Psoas muscle (tissue), 8 donors: ENCODE measurements around the gene HKDC1. TPM values are rescaled to one million over a fixed set of nuclear protein-coding genes. Genes with fewer than 3 reads are reported as not detected.

Experiments
- ATAC-seq, 4 donors: fragments of 200-7000 bp; cut with Tn5 transposase; one replicate each; pipeline ENCODE4 v1.9.1; 2020; ENCODE audit warnings: moderate library complexity in 3 of 4, mild to moderate bottlenecking in 2 of 4
- DNase-seq, 2 donors: peaks; one replicate each; pipeline ENCODE4 v3.0.0-alpha.2; 2020
- H3K27ac ChIP-seq: fragments of 200-600 bp; one replicate; pipeline ENCODE4 v1.8.0; 2022
- H3K27me3 ChIP-seq, 3 donors: fragments of 200-600 bp in 1 of 3; one replicate each; pipeline versions ENCODE4 v1.6.1 to v1.8.0; 2013 to 2022; ENCODE audit warnings: low read length in 2 of 3, mild to moderate bottlenecking in 2 of 3, moderate library complexity in 1 of 3; ENCODE audit not compliant: insufficient read depth in 3 of 3
- H3K36me3 ChIP-seq, 2 donors: fragments of 200-600 bp in 1 of 2; one replicate each; pipeline versions ENCODE4 v1.6.1 to v1.8.0; 2013 to 2022; ENCODE audit warnings: low read depth in 1 of 2, mild to moderate bottlenecking in 1 of 2, moderate library complexity in 1 of 2; ENCODE audit not compliant: insufficient read depth in 1 of 2
- H3K4me1 ChIP-seq: fragments of 200-600 bp; one replicate; pipeline ENCODE4 v1.8.0; 2022
- H3K4me3 ChIP-seq: fragments of 200-600 bp; one replicate; pipeline ENCODE4 v1.8.0; 2022; ENCODE audit warnings: mild to moderate bottlenecking
- H3K9me3 ChIP-seq: fragments of 200-600 bp; one replicate; pipeline ENCODE4 v1.8.0; 2022
- WGBS, 3 donors: extraction: QIAGEN DNeasy Blood & Tissue Kit; methylation state at CpG; one replicate each; pipeline versions ENCODE4 v1.1.6 to v1.1.7; 2013; 5-methylcytosine and 5-hydroxymethylcytosine counted together
- intact Hi-C, 2 donors: fragments of 100-400 bp; cut with DNase I; formaldehyde crosslinking; loops; one replicate each; pipeline versions ENCODE4 v1.11.0 to v1.14.2; 2022
- polyA plus RNA-seq, 3 donors: library from polyadenylated mRNA; stranded (reverse); fragments of 200-250 nt; gene quantifications; one replicate each; pipeline ENCODE4 v1.2.3, GENCODE V29; 2013
- total RNA-seq, 4 donors: library from RNA; stranded (reverse); fragmentation: NEBNext Ultra II Directional in 2 of 4; extraction: Animal tissue kit (Norgen Biotek cat#: 25700) in 2 of 4; gene quantifications; one replicate each; pipeline versions ENCODE4 v1.2.1 to v1.2.4, GENCODE V29; 2021 to 2023
- TF ChIP-seq, protein P1 (sequence below): fragments of 200-600 bp; IDR thresholded peaks from one replicate; pipeline ENCODE4 v1.8.0; 2022; ENCODE audit warnings: antibody characterized with exemption
- donor health status: healthy with polysubstance abuse.
- donor health status: DM: no; HTN: no; CAD: no; lungs with moderate emphysema.
- donor health status: Bipolar disorder and iron deficiency.
- donor health status: healthy.
- donor health status: DM: yes; HTN: yes; CAD: no.
- donor health status: DM: no; HTN: no; CAD: no.
- donor health status: DM: no; HTN: no; CAD: no.
- donor health status: DM: yes; HTN: yes; CAD: no.

The HKDC1 gene
- total and polyA plus RNA-seq, 7 donors, result 0.03 TPM; not detected in 5

- H3K27me3 ChIP-seq, result no peaks in the 10 kb centered on the region
- no peak for ATAC-seq
- H3K4me3 ChIP-seq, result no peak overlapping the region
- H3K36me3 ChIP-seq, result peaks cover 9 to 79% of the 10 kb centered on the region in 2 donors
- WGBS, 3 donors, result 88 to 100% (median 100%) methylated on average over 1 of the region's 1 CpG
- H3K27ac ChIP-seq, result no peak overlapping the region
- H3K4me1 ChIP-seq, result peaks cover 20% of the 10 kb centered on the region
- TF ChIP-seq, protein P1, sequence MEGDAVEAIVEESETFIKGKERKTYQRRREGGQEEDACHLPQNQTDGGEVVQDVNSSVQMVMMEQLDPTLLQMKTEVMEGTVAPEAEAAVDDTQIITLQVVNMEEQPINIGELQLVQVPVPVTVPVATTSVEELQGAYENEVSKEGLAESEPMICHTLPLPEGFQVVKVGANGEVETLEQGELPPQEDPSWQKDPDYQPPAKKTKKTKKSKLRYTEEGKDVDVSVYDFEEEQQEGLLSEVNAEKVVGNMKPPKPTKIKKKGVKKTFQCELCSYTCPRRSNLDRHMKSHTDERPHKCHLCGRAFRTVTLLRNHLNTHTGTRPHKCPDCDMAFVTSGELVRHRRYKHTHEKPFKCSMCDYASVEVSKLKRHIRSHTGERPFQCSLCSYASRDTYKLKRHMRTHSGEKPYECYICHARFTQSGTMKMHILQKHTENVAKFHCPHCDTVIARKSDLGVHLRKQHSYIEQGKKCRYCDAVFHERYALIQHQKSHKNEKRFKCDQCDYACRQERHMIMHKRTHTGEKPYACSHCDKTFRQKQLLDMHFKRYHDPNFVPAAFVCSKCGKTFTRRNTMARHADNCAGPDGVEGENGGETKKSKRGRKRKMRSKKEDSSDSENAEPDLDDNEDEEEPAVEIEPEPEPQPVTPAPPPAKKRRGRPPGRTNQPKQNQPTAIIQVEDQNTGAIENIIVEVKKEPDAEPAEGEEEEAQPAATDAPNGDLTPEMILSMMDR, result no peak
- DNase-seq, result no peak
- intact Hi-C loops, result no loop called here
- no peaks in the 10 kb centered on the region for H3K9me3 ChIP-seq
Measured at GRCh38 chr10:69186524-69186923, 33.6 kb upstream of the HKDC1 start.

DNA sequence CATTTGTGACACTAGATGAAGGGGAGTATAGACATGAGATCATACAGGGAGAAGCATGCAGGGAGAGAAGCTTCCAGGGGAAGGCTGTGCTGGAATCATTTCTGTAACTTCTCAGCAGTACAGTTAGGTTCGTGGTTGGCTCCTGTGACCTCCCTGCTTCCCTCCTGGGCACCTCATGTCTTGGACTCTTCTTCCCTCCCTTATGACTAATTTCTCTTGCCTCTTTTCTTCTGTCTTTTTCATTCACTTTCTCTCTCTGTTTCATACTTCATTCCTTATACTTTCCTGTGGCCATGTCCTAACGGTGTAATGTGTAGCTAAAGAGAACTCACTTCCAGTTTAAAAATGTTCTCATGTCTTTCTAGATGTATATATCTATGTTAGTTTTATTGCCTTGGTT is 19.1 kb upstream of the HKDC1 start:
- Histone ChIP-seq H3K36me3 (peaks cover 2 to 100% of the 10 kb centered on the region in 2 donors), H3K4me3 (no peak overlapping the region), H3K27me3 (no peaks in the 10 kb centered on the region), H3K4me1 (no peaks in the 10 kb centered on the region), H3K9me3 (no peaks in the 10 kb centered on the region), H3K27ac (no peak overlapping the region)
- no peak for ATAC-seq
- no peak for DNase-seq
- intact Hi-C loops, result no loop called here
- WGBS, 3 donors, result 79 to 95% (median 84%) methylated on average over 2 of the region's 2 CpGs
- TF ChIP-seq, protein P1, result no peak

- Histone ChIP-seq H3K27me3 (no peaks in the 10 kb centered on the region), H3K4me1 (no peaks in the 10 kb centered on the region), H3K27ac (no peak overlapping the region), H3K9me3 (no peaks in the 10 kb centered on the region), H3K36me3 (peaks cover 6 to 100% of the 10 kb centered on the region in 2 donors), H3K4me3 (no peak overlapping the region)
- no peak for DNase-seq
- intact Hi-C loops, result no loop called here
- TF ChIP-seq, protein P1, result no peak
- no peak for ATAC-seq
- WGBS, 3 donors, result 84 to 88% (median 86%) methylated on average over 1 of the region's 1 CpG
Measured at GRCh38 chr10:69202332-69202731, 17.8 kb upstream of the HKDC1 start.

DNA sequence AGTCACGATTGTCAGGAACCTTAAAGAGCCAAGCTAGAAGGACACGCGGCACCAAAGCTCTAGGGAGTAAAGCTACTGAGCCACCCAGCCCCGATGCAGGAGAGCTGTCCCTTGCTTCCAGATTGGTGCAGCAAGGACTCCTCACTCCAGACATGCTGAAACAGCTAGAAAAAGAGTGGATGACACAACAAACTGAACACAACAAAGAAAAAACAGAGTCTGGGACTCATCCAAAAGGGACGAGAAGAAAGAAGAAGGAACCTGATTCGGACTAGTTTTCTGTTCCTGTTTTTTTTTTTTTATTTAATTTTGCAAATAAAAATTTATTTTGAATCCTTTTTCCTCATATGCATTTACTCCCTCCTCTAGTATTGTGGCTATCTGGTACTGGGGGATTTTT is 11.4 kb upstream of the HKDC1 start:
- WGBS, 3 donors, result 80 to 88% (median 83%) methylated on average over 6 of the region's 6 CpGs
- no peak for ATAC-seq
- intact Hi-C loops, result no loop called here

More for the DNA sequence above, 11.4 kb upstream of the HKDC1 start:
- Histone ChIP-seq H3K27me3 (no peaks in the 10 kb centered on the region), H3K27ac (no peak overlapping the region), H3K9me3 (no peaks in the 10 kb centered on the region), H3K4me3 (no peak overlapping the region), H3K36me3 (peaks cover 12 to 59% of the 10 kb centered on the region in 2 donors), H3K4me1 (peaks cover 4% of the 10 kb centered on the region)
- TF ChIP-seq, protein P1, result no peak
- DNase-seq, result no peak
